ENCODE results near the gene AKR1C4.

GRCh38 chr10:5194431-5194830, 2.2 kb upstream of the AKR1C4 start:
- TF ChIP-seq CTCF (IDR thresholded peaks at IDR 0.05), result no peak
- no peak for TF ChIP-seq EZH2 (IDR thresholded peaks at IDR 0.05)
